ENCODE results near the gene ANKDD1B. TPM values are rescaled to one million over a fixed set of nuclear protein-coding genes. Genes with fewer than 3 reads are reported as not detected.

The ANKDD1B gene
- total and polyA plus RNA-seq, 2 of the 13 experiments (the other 11 are each of a cell fraction or from before 2014, with no cell fraction given) = 0.12 to 0.27 TPM

DNA sequence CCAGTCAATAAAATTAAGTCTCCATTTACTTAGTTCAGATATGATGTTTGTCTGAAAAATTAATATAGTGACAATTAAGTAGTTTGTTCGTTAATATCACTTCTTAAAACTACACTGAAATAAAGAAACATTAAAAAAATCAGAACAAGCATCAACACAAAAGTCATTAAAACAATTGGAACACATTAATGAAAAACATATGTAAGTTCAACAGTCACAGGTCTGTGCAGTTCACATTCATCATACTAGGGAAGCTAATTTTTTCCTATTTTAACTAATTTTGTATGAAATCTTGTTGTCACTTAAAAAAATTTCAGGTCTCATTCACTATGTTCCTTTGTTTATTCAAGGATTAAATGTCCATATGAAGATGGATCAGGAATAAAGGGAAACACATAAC lies 83.5 kb downstream of the ANKDD1B start (continued):
- TF ChIP-seq, protein P1, sequence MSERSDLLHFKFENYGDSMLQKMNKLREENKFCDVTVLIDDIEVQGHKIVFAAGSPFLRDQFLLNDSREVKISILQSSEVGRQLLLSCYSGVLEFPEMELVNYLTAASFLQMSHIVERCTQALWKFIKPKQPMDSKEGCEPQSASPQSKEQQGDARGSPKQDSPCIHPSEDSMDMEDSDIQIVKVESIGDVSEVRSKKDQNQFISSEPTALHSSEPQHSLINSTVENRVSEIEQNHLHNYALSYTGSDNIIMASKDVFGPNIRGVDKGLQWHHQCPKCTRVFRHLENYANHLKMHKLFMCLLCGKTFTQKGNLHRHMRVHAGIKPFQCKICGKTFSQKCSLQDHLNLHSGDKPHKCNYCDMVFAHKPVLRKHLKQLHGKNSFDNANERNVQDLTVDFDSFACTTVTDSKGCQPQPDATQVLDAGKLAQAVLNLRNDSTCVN (CRISPR knock-in tag; IDR thresholded peaks at IDR 0.05; ENCODE audit: borderline replicate concordance) = no peak
- TF ChIP-seq MIER3 (CRISPR knock-in tag; IDR thresholded peaks at IDR 0.05; ENCODE audit: borderline replicate concordance) (no peak), SIX1 (CRISPR knock-in tag; IDR thresholded peaks at IDR 0.05; ENCODE audit: borderline replicate concordance) (no peak), NPAS2 (CRISPR knock-in tag; IDR thresholded peaks at IDR 0.05; ENCODE audit: borderline replicate concordance) (no peak), ZNF788 (CRISPR knock-in tag; IDR thresholded peaks at IDR 0.05; ENCODE audit: borderline replicate concordance) (no peak), ZNF337 (CRISPR knock-in tag; IDR thresholded peaks at IDR 0.05; ENCODE audit: borderline replicate concordance, low read depth) (no peak), SOX13 (IDR thresholded peaks at IDR 0.05) (no peak), SOX13 (CRISPR knock-in tag; conservative IDR thresholded peaks at IDR 0.05 in 1 of 2, IDR thresholded peaks at IDR 0.05 in 1 of 2) (no peak)
- TF ChIP-seq, protein P2, sequence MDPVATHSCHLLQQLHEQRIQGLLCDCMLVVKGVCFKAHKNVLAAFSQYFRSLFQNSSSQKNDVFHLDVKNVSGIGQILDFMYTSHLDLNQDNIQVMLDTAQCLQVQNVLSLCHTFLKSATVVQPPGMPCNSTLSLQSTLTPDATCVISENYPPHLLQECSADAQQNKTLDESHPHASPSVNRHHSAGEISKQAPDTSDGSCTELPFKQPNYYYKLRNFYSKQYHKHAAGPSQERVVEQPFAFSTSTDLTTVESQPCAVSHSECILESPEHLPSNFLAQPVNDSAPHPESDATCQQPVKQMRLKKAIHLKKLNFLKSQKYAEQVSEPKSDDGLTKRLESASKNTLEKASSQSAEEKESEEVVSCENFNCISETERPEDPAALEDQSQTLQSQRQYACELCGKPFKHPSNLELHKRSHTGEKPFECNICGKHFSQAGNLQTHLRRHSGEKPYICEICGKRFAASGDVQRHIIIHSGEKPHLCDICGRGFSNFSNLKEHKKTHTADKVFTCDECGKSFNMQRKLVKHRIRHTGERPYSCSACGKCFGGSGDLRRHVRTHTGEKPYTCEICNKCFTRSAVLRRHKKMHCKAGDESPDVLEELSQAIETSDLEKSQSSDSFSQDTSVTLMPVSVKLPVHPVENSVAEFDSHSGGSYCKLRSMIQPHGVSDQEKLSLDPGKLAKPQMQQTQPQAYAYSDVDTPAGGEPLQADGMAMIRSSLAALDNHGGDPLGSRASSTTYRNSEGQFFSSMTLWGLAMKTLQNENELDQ (CRISPR knock-in tag; IDR thresholded peaks at IDR 0.05; ENCODE audit: borderline replicate concordance) = no peak
